PC-3 (cell line): ENCODE data around the gene BUD13. TPM values are rescaled to one million over a fixed set of nuclear protein-coding genes. Genes with fewer than 3 reads are reported as not detected.

Experiments used
- ATAC-seq: fragments of 200-7000 bp; cut with Tn5 transposase; 2 replicates; pipeline ENCODE4 v1.9.1; 2020; ENCODE audit warnings: mild to moderate bottlenecking, moderate library complexity
- BruUV-seq: library from RNA; stranded (reverse); fragments of 400-500 nt; replicated peaks from 2 replicates; lab custom pipeline; 2021; lab: Mats Ljungman, UMichigan
- CTCF ChIA-PET: fragments of 300-600 bp; sonication (Branson Sonifier 250); formaldehyde crosslinking; loops from one replicate; lab custom pipeline; 2022; ENCODE audit warnings: antibody characterized with exemption; lab: Charles Lee
- POLR2A ChIA-PET: fragments of 300-600 bp; sonication (Branson Sonifier 250); formaldehyde crosslinking; loops from one replicate; lab custom pipeline; 2022; ENCODE audit warnings: antibody characterized with exemption; ENCODE audit not compliant: unreplicated experiment; lab: Charles Lee
- DNase-seq: peaks from one replicate; pipeline ENCODE4 v3.0.0-alpha.2; 2015
- H2AFZ ChIP-seq: fragments of 300-600 bp; sonication (generic); 2 replicates; pipeline ENCODE4 v1.6.0; 2016; ENCODE audit warnings: antibody characterized with exemption, low read length
- H3F3A ChIP-seq: fragments of 300-600 bp; sonication (generic); one replicate; pipeline ENCODE4 v1.6.0; 2017; ENCODE audit warnings: antibody characterized with exemption, low read length, control low read depth, mild to moderate bottlenecking; ENCODE audit not compliant: unreplicated experiment
- H3K27ac ChIP-seq: fragments of 300-600 bp; sonication (generic); 2 replicates; pipeline ENCODE4 v1.5.1; 2016; ENCODE audit warnings: mild to moderate bottlenecking, low read length
- H3K27me3 ChIP-seq: fragments of 300-600 bp; sonication (generic); 2 replicates; pipeline ENCODE4 v1.6.1; 2016; ENCODE audit warnings: low read length, mixed read lengths
- H3K36me3 ChIP-seq: fragments of 300-600 bp; sonication (generic); 2 replicates; pipeline ENCODE4 v1.6.1; 2016; ENCODE audit warnings: low read depth, mixed run types, low read length, mixed read lengths
- H3K4me1 ChIP-seq: fragments of 300-600 bp; sonication (generic); 2 replicates; pipeline ENCODE4 v1.5.1; 2016; ENCODE audit warnings: low read length; ENCODE audit not compliant: insufficient read depth
- H3K4me2 ChIP-seq: fragments of 300-600 bp; sonication (generic); 2 replicates; pipeline ENCODE4 v1.6.0; 2016; ENCODE audit warnings: low read length
- H3K4me3 ChIP-seq: fragments of 300-600 bp; sonication (generic); 2 replicates; pipeline ENCODE4 v1.5.1; 2016; ENCODE audit warnings: mild to moderate bottlenecking, low read length, mixed read lengths
- H3K79me2 ChIP-seq: fragments of 300-600 bp; sonication (generic); 2 replicates; pipeline ENCODE4 v1.6.1; 2017; ENCODE audit warnings: low read length, mixed read lengths
- H3K9ac ChIP-seq: fragments of 300-600 bp; sonication (generic); 2 replicates; pipeline ENCODE4 v1.6.0; 2016; ENCODE audit warnings: mild to moderate bottlenecking, low read length
- H3K9me2 ChIP-seq: fragments of 300-600 bp; sonication (generic); replicated peaks from 2 replicates; pipeline ENCODE4 v1.6.1; 2016; ENCODE audit warnings: mixed run types, low read length, mixed read lengths
- H3K9me3 ChIP-seq: fragments of 300-600 bp; sonication (generic); 2 replicates; pipeline ENCODE4 v1.6.1; 2016; ENCODE audit warnings: low read length, mixed read lengths
- H4K20me1 ChIP-seq: fragments of 300-600 bp; sonication (generic); 2 replicates; pipeline ENCODE4 v1.6.1; 2016; ENCODE audit warnings: low read length, mixed read lengths
- EZH2 ChIP-seq: fragments of 300-600 bp; sonication (generic); IDR thresholded peaks from one replicate; pipeline ENCODE4 v1.6.1; 2017; ENCODE audit warnings: antibody characterized with exemption, mild to moderate bottlenecking, low read length; ENCODE audit not compliant: unreplicated experiment
- EZH2phosphoT487 ChIP-seq: fragments of 300-600 bp; sonication (generic); IDR thresholded peaks from 2 replicates; pipeline ENCODE4 v1.6.1; 2018; ENCODE audit warnings: mild to moderate bottlenecking, antibody characterized with exemption, low read length, borderline replicate concordance
- intact Hi-C: fragments of 100-400 bp; cut with micrococcal nuclease; formaldehyde crosslinking; loops from 2 replicates; pipeline ENCODE4 v1.9.0; 2023
- total RNA-seq: library from RNA; depleted of rRNA; stranded (reverse); fragments of >200 nt; gene quantifications from 2 replicates; pipeline ENCODE4 v1.2.3, GENCODE V29; 2014
- TF ChIP-seq, protein P1 (sequence below): fragments of 300-600 bp; sonication (generic); conservative IDR thresholded peaks from 2 replicates; pipeline ENCODE4 v1.5.1; 2017; ENCODE audit warnings: antibody characterized with exemption, low read depth, mild to moderate bottlenecking, low read length

The BUD13 gene
- total RNA-seq, 1 experiment from 2014 or later, result 28.9 TPM

DNA sequence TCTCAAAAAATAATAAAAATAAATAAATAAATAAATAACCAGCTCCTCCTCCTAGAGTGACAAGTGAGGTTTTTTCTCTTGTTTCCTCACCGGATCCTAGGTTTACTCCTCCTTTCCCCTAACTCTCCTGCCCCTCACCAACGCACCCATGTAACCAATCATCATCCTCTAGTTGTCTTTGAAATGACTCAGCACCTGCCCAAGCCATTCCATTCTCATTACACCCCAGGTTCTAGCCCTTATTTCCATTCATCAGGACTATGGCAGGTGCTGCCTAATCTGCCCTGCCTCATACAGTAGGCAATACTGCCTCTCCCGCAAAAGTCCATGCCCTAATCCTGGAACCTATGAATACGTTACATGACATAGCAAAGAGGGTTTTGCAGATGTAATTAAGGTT lies 60.4 kb downstream of the BUD13 start:
- ChIA-PET POLR2A (no interaction called here), CTCF (no interaction called here)
- no peaks in the 10 kb centered on the region for H3K9me3 ChIP-seq
- TF ChIP-seq, protein P1, sequence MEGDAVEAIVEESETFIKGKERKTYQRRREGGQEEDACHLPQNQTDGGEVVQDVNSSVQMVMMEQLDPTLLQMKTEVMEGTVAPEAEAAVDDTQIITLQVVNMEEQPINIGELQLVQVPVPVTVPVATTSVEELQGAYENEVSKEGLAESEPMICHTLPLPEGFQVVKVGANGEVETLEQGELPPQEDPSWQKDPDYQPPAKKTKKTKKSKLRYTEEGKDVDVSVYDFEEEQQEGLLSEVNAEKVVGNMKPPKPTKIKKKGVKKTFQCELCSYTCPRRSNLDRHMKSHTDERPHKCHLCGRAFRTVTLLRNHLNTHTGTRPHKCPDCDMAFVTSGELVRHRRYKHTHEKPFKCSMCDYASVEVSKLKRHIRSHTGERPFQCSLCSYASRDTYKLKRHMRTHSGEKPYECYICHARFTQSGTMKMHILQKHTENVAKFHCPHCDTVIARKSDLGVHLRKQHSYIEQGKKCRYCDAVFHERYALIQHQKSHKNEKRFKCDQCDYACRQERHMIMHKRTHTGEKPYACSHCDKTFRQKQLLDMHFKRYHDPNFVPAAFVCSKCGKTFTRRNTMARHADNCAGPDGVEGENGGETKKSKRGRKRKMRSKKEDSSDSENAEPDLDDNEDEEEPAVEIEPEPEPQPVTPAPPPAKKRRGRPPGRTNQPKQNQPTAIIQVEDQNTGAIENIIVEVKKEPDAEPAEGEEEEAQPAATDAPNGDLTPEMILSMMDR, result no peak
- no peak for TF ChIP-seq EZH2
- intact Hi-C loops, result no loop called here
- H3F3A ChIP-seq, result no peaks in the 10 kb centered on the region
- BruUV-seq, result no TSS peak
- no peaks in the 10 kb centered on the region for H3K9me2 ChIP-seq
- H3K79me2 ChIP-seq, result no peaks in the 10 kb centered on the region
- H2AFZ ChIP-seq, result no peak overlapping the region
- no peaks in the 10 kb centered on the region for H3K36me3 ChIP-seq
- no peaks in the 10 kb centered on the region for H4K20me1 ChIP-seq
- ATAC-seq (no peak), DNase-seq (no peak)
- H3K27ac ChIP-seq, result no peak overlapping the region
- H3K9ac ChIP-seq, result no peak overlapping the region
- peaks cover 9% of the 10 kb centered on the region; the same call in 1 of the 2 replicates for H3K27me3 ChIP-seq
- H3K4me2 ChIP-seq, result no peak overlapping the region
- H3K4me1 ChIP-seq, result peaks cover 4% of the 10 kb centered on the region; the same call in 1 of the 2 replicates
- H3K4me3 ChIP-seq, result no peak overlapping the region

- Histone ChIP-seq H2AFZ (no peak overlapping the region), H3K27ac (no peak overlapping the region), H3K9me2 (no peaks in the 10 kb centered on the region), H3K4me1 (peaks cover 4% of the 10 kb centered on the region; the same call in 1 of the 2 replicates), H3F3A (no peaks in the 10 kb centered on the region), H3K9ac (no peak overlapping the region), H3K4me3 (no peak overlapping the region), H3K36me3 (no peaks in the 10 kb centered on the region), H3K79me2 (no peaks in the 10 kb centered on the region), H3K27me3 (peaks cover 9% of the 10 kb centered on the region; the same call in 1 of the 2 replicates), H4K20me1 (no peaks in the 10 kb centered on the region), H3K9me3 (no peaks in the 10 kb centered on the region), H3K4me2 (no peak overlapping the region)
- POLR2A ChIA-PET, result no interaction called here
- no TSS peak for BruUV-seq
- CTCF ChIA-PET, result no interaction called here
- DNase-seq, result no peak
- intact Hi-C loops, result no loop called here
- TF ChIP-seq EZH2phosphoT487 (no peak), EZH2 (no peak)
- TF ChIP-seq, protein P1, result no peak
- no peak for ATAC-seq
Observed at GRCh38 chr11:116710762-116711161, 62.0 kb downstream of the BUD13 start.

- ChIA-PET CTCF (no interaction called here), POLR2A (no interaction called here)
- Histone ChIP-seq H3K27ac (no peak overlapping the region), H3K4me3 (no peak overlapping the region), H3K9me2 (no peaks in the 10 kb centered on the region), H3K4me2 (no peak overlapping the region), H3K27me3 (peaks cover 9% of the 10 kb centered on the region; the same call in 1 of the 2 replicates), H4K20me1 (no peaks in the 10 kb centered on the region), H3K4me1 (peaks cover 4% of the 10 kb centered on the region; the same call in 1 of the 2 replicates), H3K79me2 (no peaks in the 10 kb centered on the region), H3K9ac (no peak overlapping the region), H3F3A (no peaks in the 10 kb centered on the region), H3K9me3 (no peaks in the 10 kb centered on the region), H3K36me3 (no peaks in the 10 kb centered on the region), H2AFZ (no peak overlapping the region)
- BruUV-seq, result no TSS peak
- no peak for ATAC-seq
- DNase-seq, result no peak
- intact Hi-C loops, result no loop called here
- TF ChIP-seq, protein P1, result no peak
- TF ChIP-seq EZH2phosphoT487, result no peak
- TF ChIP-seq EZH2, result no peak
Observed at GRCh38 chr11:116710001-116710674, 62.6 kb downstream of the BUD13 start.
